Astrocyte (in vitro differentiated cells and primary cell): ENCODE results near the gene SULF2.

Experiments used
- EZH2 ChIP-seq: IDR thresholded peaks from 2 replicates; pipeline ENCODE4 v1.6.1; 2012; ENCODE audit warnings: mild to moderate bottlenecking, low read length, inconsistent platforms; ENCODE audit not compliant: insufficient read depth
- TF ChIP-seq, protein P1 (sequence below): IDR thresholded peaks from 2 replicates; pipeline ENCODE4 v1.5.1; 2011; ENCODE audit warnings: low read depth, mild to moderate bottlenecking, inconsistent platforms, low read length, moderate library complexity; ENCODE audit not compliant: insufficient read depth

GRCh38 chr20:47740862-47741184 lies 44.5 kb downstream of the SULF2 start:
- TF ChIP-seq, protein P1, sequence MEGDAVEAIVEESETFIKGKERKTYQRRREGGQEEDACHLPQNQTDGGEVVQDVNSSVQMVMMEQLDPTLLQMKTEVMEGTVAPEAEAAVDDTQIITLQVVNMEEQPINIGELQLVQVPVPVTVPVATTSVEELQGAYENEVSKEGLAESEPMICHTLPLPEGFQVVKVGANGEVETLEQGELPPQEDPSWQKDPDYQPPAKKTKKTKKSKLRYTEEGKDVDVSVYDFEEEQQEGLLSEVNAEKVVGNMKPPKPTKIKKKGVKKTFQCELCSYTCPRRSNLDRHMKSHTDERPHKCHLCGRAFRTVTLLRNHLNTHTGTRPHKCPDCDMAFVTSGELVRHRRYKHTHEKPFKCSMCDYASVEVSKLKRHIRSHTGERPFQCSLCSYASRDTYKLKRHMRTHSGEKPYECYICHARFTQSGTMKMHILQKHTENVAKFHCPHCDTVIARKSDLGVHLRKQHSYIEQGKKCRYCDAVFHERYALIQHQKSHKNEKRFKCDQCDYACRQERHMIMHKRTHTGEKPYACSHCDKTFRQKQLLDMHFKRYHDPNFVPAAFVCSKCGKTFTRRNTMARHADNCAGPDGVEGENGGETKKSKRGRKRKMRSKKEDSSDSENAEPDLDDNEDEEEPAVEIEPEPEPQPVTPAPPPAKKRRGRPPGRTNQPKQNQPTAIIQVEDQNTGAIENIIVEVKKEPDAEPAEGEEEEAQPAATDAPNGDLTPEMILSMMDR, result no peak
- TF ChIP-seq EZH2, result no peak
